Lower leg skin (tissue), 4 donors: ENCODE results near the gene MAPK9. TPM values are rescaled to one million over a fixed set of nuclear protein-coding genes. Genes with fewer than 3 reads are reported as not detected.

Experiments used
- DNase-seq, 2 donors: peaks; one replicate each; pipeline ENCODE4 v3.0.0-alpha.2; 2019; ENCODE audit warnings: low spot score in 2 of 2
- H3K4me3 ChIP-seq: fragments of 200-600 bp; sonication (generic); 2 replicates; pipeline ENCODE4 v1.5.1; 2017; ENCODE audit warnings: mild to moderate bottlenecking, low read depth; ENCODE audit not compliant: poor library complexity, severe bottlenecking
- POLR2A ChIP-seq, 2 donors: fragments of 450-650 bp; IDR thresholded peaks; one replicate each; pipeline ENCODE4 v1.6.1; 2016 to 2017; ENCODE audit warnings: antibody characterized with exemption in 2 of 2, mild to moderate bottlenecking in 1 of 2, moderate library complexity in 1 of 2
- WGBS, 2 donors: methylation state at CpG; one replicate each; pipeline ENCODE4 v1.1.5; 2018; 5-methylcytosine and 5-hydroxymethylcytosine counted together
- intact Hi-C: fragments of 100-400 bp; cut with DNase I; formaldehyde crosslinking; loops from one replicate; pipeline ENCODE4 v1.15.0; 2023; ENCODE audit warnings: low total_unique reads
- total RNA-seq, 4 donors: library from RNA; depleted of rRNA; stranded (reverse); fragments of >200 nt; gene quantifications; one replicate each; pipeline ENCODE4 v1.1.0, GENCODE V29; 2016
- TF ChIP-seq, protein P1 (sequence below), 3 donors: fragments of 450-650 bp; IDR thresholded peaks; one replicate each; pipeline ENCODE4 v1.5.1; 2016; ENCODE audit warnings: antibody characterized with exemption in 3 of 3, mild to moderate bottlenecking in 3 of 3, moderate library complexity in 2 of 3

The MAPK9 gene
- total RNA-seq, 4 donors from 2014 or later: 10.4 to 18.4 (median 15.4) TPM

DNA sequence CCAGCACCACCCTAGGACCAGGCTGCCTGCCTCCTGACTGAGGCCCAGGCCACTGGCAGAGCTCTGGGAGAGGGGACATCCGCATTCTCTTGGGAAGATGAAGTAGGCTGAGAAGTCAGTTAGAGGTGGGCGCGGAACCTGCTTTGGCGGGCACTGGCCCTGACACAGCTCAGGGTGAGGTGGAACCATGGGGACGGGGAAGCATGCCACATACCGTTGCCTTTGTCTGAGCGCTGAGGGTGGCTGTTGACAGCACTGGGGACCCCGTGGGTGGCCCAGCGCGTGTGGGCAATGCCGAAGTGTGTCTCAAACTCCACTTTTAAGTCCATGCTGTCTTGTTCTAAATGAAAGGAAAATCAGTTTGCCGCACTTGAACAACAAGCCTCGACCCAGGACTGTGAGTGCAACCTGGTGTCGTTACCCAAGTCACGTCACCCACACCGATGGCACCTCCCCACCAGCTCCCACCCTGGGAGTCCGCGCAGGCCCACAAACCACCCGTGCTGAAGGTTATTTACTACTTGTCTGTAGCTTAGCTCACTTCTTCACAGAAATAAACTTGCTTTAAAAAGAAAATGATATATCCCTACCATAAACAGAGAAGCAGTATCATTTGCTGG lies 43.8 kb upstream of the MAPK9 start:
- TF ChIP-seq POLR2A (IDR thresholded peaks at IDR 0.05): no peak
- TF ChIP-seq, protein P1, sequence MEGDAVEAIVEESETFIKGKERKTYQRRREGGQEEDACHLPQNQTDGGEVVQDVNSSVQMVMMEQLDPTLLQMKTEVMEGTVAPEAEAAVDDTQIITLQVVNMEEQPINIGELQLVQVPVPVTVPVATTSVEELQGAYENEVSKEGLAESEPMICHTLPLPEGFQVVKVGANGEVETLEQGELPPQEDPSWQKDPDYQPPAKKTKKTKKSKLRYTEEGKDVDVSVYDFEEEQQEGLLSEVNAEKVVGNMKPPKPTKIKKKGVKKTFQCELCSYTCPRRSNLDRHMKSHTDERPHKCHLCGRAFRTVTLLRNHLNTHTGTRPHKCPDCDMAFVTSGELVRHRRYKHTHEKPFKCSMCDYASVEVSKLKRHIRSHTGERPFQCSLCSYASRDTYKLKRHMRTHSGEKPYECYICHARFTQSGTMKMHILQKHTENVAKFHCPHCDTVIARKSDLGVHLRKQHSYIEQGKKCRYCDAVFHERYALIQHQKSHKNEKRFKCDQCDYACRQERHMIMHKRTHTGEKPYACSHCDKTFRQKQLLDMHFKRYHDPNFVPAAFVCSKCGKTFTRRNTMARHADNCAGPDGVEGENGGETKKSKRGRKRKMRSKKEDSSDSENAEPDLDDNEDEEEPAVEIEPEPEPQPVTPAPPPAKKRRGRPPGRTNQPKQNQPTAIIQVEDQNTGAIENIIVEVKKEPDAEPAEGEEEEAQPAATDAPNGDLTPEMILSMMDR (IDR thresholded peaks at IDR 0.05): no peak
- no peak overlapping the region for H3K4me3 ChIP-seq
- no peak for DNase-seq
- intact Hi-C loops: no loop called here
- 95% methylated on average over 16 to 19 of the region's 19 CpGs for WGBS, 2 donors

DNA sequence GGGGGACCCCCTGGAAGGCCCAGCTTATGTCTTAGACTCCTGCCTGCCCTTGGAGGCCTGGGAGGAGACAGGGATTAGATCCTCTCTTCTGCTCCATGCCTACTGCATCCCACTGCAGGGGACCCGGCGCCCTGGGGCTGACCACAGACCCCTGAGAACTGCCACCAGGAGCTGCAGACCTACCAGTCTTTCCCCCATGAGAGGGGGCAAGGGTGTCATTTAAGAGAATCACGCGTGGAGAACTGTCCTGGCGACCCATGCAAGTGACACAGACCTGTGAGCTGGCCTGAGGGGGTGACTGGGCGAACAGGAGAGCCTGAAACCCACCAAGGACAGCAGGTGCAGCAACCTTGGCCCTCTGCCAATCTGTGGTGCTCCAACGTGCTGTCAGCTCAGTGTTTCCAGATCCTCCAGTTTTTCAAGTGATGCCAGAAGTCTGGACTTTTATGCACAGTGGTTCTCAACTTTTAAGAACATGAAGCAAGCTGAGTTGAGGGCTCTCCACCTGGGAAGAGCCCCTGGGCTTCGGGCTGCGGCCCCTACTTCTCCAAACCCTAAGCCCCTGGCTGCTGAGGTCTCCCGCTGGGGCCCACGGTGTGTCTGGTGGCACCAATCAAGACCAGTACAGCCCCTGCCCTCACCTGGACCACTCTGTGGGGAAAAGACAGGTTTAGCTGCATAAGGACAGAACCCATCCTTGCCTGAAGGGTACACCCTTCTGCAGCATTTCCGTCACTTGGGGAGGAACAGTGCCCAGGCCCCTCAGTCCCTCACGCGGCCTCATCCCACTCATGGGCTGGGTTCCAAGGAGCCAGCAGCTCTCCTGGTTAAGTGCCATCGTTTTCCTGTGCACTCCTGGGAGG lies 43.1 kb upstream of the MAPK9 start:
- intact Hi-C loops: no loop called here
- DNase-seq: no peak
- WGBS, 2 donors: 85 to 87% methylated on average over 13 to 15 of the region's 15 CpGs
- TF ChIP-seq, protein P1 (IDR thresholded peaks at IDR 0.05): no peak
- no peak for TF ChIP-seq POLR2A (IDR thresholded peaks at IDR 0.05)
- H3K4me3 ChIP-seq: no peak overlapping the region

DNA sequence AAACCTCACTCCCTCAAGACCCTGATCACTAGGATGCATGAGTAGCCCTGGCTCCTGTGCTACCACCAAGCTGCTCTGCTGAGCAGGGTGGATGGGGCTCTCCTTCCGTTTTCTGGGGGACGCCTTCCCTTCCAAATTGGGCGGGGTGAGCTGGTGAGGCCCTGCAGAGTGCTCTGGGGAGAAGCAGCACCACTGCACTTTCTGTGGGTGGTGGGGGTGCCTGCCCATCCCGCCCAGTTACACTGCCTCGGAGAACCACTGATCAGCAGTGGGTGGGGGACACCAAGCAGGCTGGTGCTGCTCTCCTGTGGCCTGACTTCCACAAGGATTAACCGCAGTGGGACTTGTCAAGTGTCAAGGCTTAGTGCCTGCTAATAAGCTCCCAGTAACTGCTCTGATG lies 42.3 kb upstream of the MAPK9 start:
- 78 to 89% methylated on average over 6 of the region's 6 CpGs for whole genome bisulfite sequencing, 2 donors
- no peak overlapping the region for H3K4me3 ChIP-seq
- TF ChIP-seq, protein P1 (IDR thresholded peaks at IDR 0.05): no peak
- TF ChIP-seq POLR2A (IDR thresholded peaks at IDR 0.05): no peak
- no peak for DNase-seq
- intact Hi-C loops: no loop called here

DNA sequence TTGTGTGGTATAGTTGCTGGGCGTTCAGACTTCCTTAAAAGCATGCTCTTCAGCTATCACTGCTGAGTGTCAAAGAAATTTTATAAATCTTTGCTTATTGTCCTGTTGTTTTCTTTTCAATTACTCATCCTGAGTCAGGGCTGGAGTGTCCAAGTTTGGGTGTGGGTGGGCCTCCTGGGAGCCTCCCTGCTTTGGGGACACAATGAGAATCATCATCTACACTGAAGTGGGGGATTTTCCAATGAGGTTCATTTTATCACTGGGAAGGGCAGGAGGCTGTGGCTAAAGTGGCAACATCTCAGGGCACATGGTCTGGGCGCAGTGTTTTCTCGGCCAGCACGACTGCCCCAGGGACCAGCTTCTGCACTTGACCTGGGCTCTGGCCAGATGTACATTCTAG lies 41.8 kb upstream of the MAPK9 start:
- DNase-seq: peak in 1 of 2 donors; percentile 59
- intact Hi-C loops: no loop called here
- 57 to 61% methylated on average over 4 of the region's 4 CpGs for WGBS, 2 donors
- no peak overlapping the region for H3K4me3 ChIP-seq
- TF ChIP-seq, protein P1 (IDR thresholded peaks at IDR 0.05): no peak
- no peak for TF ChIP-seq POLR2A (IDR thresholded peaks at IDR 0.05)

DNA sequence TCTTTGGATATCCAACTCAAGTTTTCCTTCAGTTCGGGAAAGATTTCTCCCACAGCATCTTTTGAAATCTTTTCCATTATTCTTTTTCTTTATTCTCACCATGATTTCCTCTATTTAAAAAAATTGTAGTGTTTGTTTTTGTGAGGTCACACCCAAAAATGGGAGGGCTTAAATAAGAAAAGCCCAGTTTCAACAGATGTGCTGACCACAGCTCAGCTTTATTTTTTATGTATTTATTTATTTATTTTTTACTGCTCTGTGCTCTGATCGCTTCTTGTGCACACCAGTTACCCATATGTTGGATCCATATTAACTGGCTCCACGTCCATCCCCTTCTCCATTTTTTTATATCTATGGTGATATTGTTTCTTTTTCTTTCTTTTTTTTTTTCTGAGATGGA lies 41.0 kb upstream of the MAPK9 start:
- H3K4me3 ChIP-seq: no peak overlapping the region
- WGBS, 2 donors: 55 to 77% methylated on average over 3 of the region's 3 CpGs
- no peak for TF ChIP-seq POLR2A (IDR thresholded peaks at IDR 0.05)
- TF ChIP-seq, protein P1 (IDR thresholded peaks at IDR 0.05): no peak
- intact Hi-C loops: no loop called here
- DNase-seq: no peak
